ENCODE measurements around the gene FN1. TPM values are rescaled to one million over a fixed set of nuclear protein-coding genes. Genes with fewer than 3 reads are reported as not detected.

Gene FN1
- total RNA-seq, 2 donors from 2014 or later: 369 to 1,092 TPM

GRCh38 chr2:215419113-215419512 lies 16.8 kb downstream of the FN1 start:
- H3K27ac ChIP-seq: no peak overlapping the region
- no peak for TF ChIP-seq CTCF (IDR thresholded peaks at IDR 0.05)
- no peak for DNase-seq (ENCODE audit: low spot score)
- H3K9me3 ChIP-seq: no peaks in the 10 kb centered on the region
- H3K4me1 ChIP-seq: peaks cover 0 to 4% of the 10 kb centered on the region in 2 donors
- H3K4me3 ChIP-seq: no peak overlapping the region
- H3K27me3 ChIP-seq: no peaks in the 10 kb centered on the region
- peaks cover 22% of the 10 kb centered on the region for H3K36me3 ChIP-seq

GRCh38 chr2:215418064-215418963 lies 17.6 kb downstream of the FN1 start:
- no peak for DNase-seq (ENCODE audit: low spot score)
- H3K27ac ChIP-seq: peak overlapping the region in 1 of 2 donors; percentile 7
- H3K4me1 ChIP-seq: no peaks in the 10 kb centered on the region
- H3K27me3 ChIP-seq: no peaks in the 10 kb centered on the region
- no peak overlapping the region for H3K4me3 ChIP-seq
- H3K36me3 ChIP-seq: peaks cover 16% of the 10 kb centered on the region
- TF ChIP-seq CTCF (IDR thresholded peaks at IDR 0.05): no peak
- H3K9me3 ChIP-seq: no peaks in the 10 kb centered on the region

GRCh38 chr2:215417400-215417951 lies 18.4 kb downstream of the FN1 start:
- H3K9me3 ChIP-seq: no peaks in the 10 kb centered on the region
- no peak overlapping the region for H3K4me3 ChIP-seq
- no peak overlapping the region for H3K27ac ChIP-seq
- DNase-seq (ENCODE audit: low spot score): no peak
- TF ChIP-seq CTCF (IDR thresholded peaks at IDR 0.05): no peak
- peaks cover 17% of the 10 kb centered on the region for H3K36me3 ChIP-seq
- H3K27me3 ChIP-seq: no peaks in the 10 kb centered on the region
- H3K4me1 ChIP-seq: no peaks in the 10 kb centered on the region

- DNase-seq (ENCODE audit: low spot score): no peak
- H3K27me3 ChIP-seq: no peaks in the 10 kb centered on the region
- no peaks in the 10 kb centered on the region for H3K9me3 ChIP-seq
- no peak overlapping the region for H3K27ac ChIP-seq
- no peak for TF ChIP-seq CTCF (IDR thresholded peaks at IDR 0.05)
- H3K4me3 ChIP-seq: no peak overlapping the region
- H3K4me1 ChIP-seq: no peaks in the 10 kb centered on the region
- peaks cover 12% of the 10 kb centered on the region for H3K36me3 ChIP-seq
These were observed 19.2 kb downstream of the FN1 start for GRCh38 chr2:215416656-215417055.

GRCh38 chr2:215415820-215416577 lies 19.9 kb downstream of the FN1 start:
- Histone ChIP-seq H3K27ac (no peak overlapping the region), H3K36me3 (peaks cover 12% of the 10 kb centered on the region)
- no peak for TF ChIP-seq CTCF (IDR thresholded peaks at IDR 0.05)

More at GRCh38 chr2:215415820-215416577, 19.9 kb downstream of the FN1 start:
- no peak for DNase-seq (ENCODE audit: low spot score)
- Histone ChIP-seq H3K27me3 (no peaks in the 10 kb centered on the region), H3K9me3 (no peaks in the 10 kb centered on the region), H3K4me3 (no peak overlapping the region), H3K4me1 (no peaks in the 10 kb centered on the region)

Measured in right atrium auricular region (tissue), 2 donors.